ENCODE measurements around the gene ARHGAP6. TPM values are rescaled to one million over a fixed set of nuclear protein-coding genes. Genes with fewer than 3 reads are reported as not detected.

ARHGAP6 gene
- total and polyA plus RNA-seq, 2 of the 4 experiments (the other 2 are of a cell fraction): 1.4 to 1.8 TPM

GRCh38 chrX:11666952-11667685 lies 1.4 kb upstream of the ARHGAP6 start:
- Histone ChIP-seq H3K4me3 (ENCODE audit: insufficient read depth, low read depth, low read length) (no peak overlapping the region), H4K8ac (ENCODE audit: low read depth in 2 of 2, low read length in 2 of 2) (no peak overlapping the region), H4K5ac (ENCODE audit: low read depth, low read length) (no peak overlapping the region), H3K23ac (ENCODE audit: low read depth, low read length) (no peak overlapping the region), H2BK120ac (ENCODE audit: low read depth, low read length) (no peak overlapping the region), H2BK5ac (ENCODE audit: low read depth, low read length, poor library complexity, severe bottlenecking) (no peak overlapping the region), H3K4me2 (ENCODE audit: low read depth, low read length) (no peak overlapping the region), H3K27me3 (ENCODE audit: control insufficient read depth, insufficient read depth, low read length) (peaks cover 16% of the 10 kb centered on the region), H3K79me1 (ENCODE audit: low read depth in 1 of 2, low read length in 2 of 2) (no peaks in the 10 kb centered on the region), H3K4me1 (ENCODE audit: control insufficient read depth, insufficient read depth, low read length) (no peaks in the 10 kb centered on the region), H4K91ac (ENCODE audit: insufficient read depth, low read depth, low read length) (no peak overlapping the region), H4K20me1 (ENCODE audit: insufficient read depth, low read length) (no peaks in the 10 kb centered on the region), H2BK15ac (ENCODE audit: low read depth, low read length) (no peak overlapping the region), H3K18ac (ENCODE audit: low read depth, low read length) (no peak overlapping the region), H2AK9ac (replicated peaks; ENCODE audit: low read depth, low read length, poor library complexity) (no peak overlapping the region), H3K9ac (ENCODE audit: low read depth, low read length) (no peak overlapping the region), H3K9me1 (ENCODE audit: insufficient read depth, low read length) (no peaks in the 10 kb centered on the region), H3K27ac (ENCODE audit: insufficient read depth, low read length) (no peak overlapping the region), H3K14ac (replicated peaks; ENCODE audit: low read depth, low read length) (no peak overlapping the region), H2AK5ac (ENCODE audit: low read depth, low read length) (no peak overlapping the region), H2AFZ (replicated peaks; ENCODE audit: low read length, poor library complexity) (no peak overlapping the region), H2BK20ac (ENCODE audit: low read depth, low read length) (no peak overlapping the region), H3K4ac (ENCODE audit: low read depth, low read length) (no peak overlapping the region), H3K9me3 (ENCODE audit: control insufficient read depth, insufficient read depth, low read length) (no peaks in the 10 kb centered on the region), H3K56ac (ENCODE audit: extremely low read depth, insufficient read depth, low read length) (no peak overlapping the region), H3K36me3 (ENCODE audit: control insufficient read depth, insufficient read depth, low read length) (no peaks in the 10 kb centered on the region)
- ATAC-seq (ENCODE audit: low read depth) (no peak), DNase-seq (no peak)
- WGBS, 2 experiments (ENCODE audit: extremely low coverage in 2 of 2, insufficient read length in 1 of 2): 80% methylated on average over 1 of the region's 12 CpGs; no CpG with 5 or more reads in 1 of the 2 experiments
- TF ChIP-seq RFX5 (IDR thresholded peaks at IDR 0.05; ENCODE audit: low read depth, low read length) (no peak), RCOR1 (IDR thresholded peaks at IDR 0.05; ENCODE audit: insufficient replicate concordance, low read length) (no peak), FOS (IDR thresholded peaks at IDR 0.05; ENCODE audit: low read depth, low read length) (no peak), MXI1 (IDR thresholded peaks at IDR 0.05; ENCODE audit: borderline replicate concordance, low read depth, low read length) (no peak), CEBPB (IDR thresholded peaks at IDR 0.05; ENCODE audit: low read depth, low read length) (no peak), MAZ (IDR thresholded peaks at IDR 0.05; ENCODE audit: borderline replicate concordance, low read depth, low read length) (no peak), MAFK (IDR thresholded peaks at IDR 0.05; ENCODE audit: low read depth, low read length) (no peak), RAD21 (IDR thresholded peaks at IDR 0.05; ENCODE audit: low read length) (no peak), USF2 (IDR thresholded peaks at IDR 0.05; ENCODE audit: low read depth, low read length) (no peak), CTCF (conservative IDR thresholded peaks at IDR 0.05; ENCODE audit: low read depth, low read length) (no peak), POLR2A (IDR thresholded peaks at IDR 0.05; ENCODE audit: low read depth, low read length) (no peak), NFE2L2 (IDR thresholded peaks at IDR 0.05; ENCODE audit: low read depth, low read length) (no peak), ELK1 (IDR thresholded peaks at IDR 0.05; ENCODE audit: borderline replicate concordance, low read depth, low read length) (no peak)
- no TSS peak for BruUV-seq (replicated peaks)
- dilution Hi-C loops (cut with HindIII; ENCODE audit: low sequenced_read_pairs, unreplicated experiment) (no loop called here), intact Hi-C loops (cut with micrococcal nuclease) (loop anchor here (5.0 to 10.0 kb wide), 2 partner anchors 90 to 132 kb away; partner anchors contain the start of gene MSL3), in situ Hi-C loops (cut with MboI; ENCODE audit: low sequenced_read_pairs) (no loop called here)
- ChIA-PET POLR2A (ENCODE audit: unreplicated experiment) (no interaction called here), CTCF (no interaction called here)
